SK-N-SH (cell line): ENCODE data around the gene DEFB124. TPM values are rescaled to one million over a fixed set of nuclear protein-coding genes. Genes with fewer than 3 reads are reported as not detected.

Source experiments
- CTCF ChIA-PET: fragments of 300-600, 350-600 bp; formaldehyde crosslinking; extraction: SDS; loops from one replicate; lab custom pipeline; 2021; lab: Yijun Ruan, JAX
- POLR2A ChIA-PET: fragments of 350-600 bp; sonication (Branson Sonifier 250); formaldehyde crosslinking; extraction: SDS; loops from one replicate; lab custom pipeline; 2020; ENCODE audit warnings: antibody characterized with exemption, inconsistent platforms; lab: Yijun Ruan, JAX
- DNase-seq: peaks from one replicate; pipeline ENCODE4 v3.0.0; 2012
- H2AFZ ChIP-seq: fragments of 200-600 bp; sonication (generic); 2 replicates; pipeline ENCODE4 v1.8.1; 2016; ENCODE audit warnings: antibody characterized with exemption, mild to moderate bottlenecking, low read depth
- H3F3A ChIP-seq: fragments of 200-600 bp; sonication (generic); replicated peaks from 2 replicates; pipeline ENCODE3; 2016; ENCODE audit warnings: antibody characterized with exemption, mild to moderate bottlenecking; ENCODE audit not compliant: insufficient read depth
- H3K27ac ChIP-seq, 2 experiments: fragments of 200-500 bp in 1 of 2; fragments of 200-600 bp in 1 of 2; sonication (Bioruptor generic) in 1 of 2; sonication (generic), shearing (Covaris generic) in 1 of 2; 2 replicates each; pipeline versions ENCODE4 v1.5.1 to v1.6.1; 2014 to 2016; ENCODE audit warnings: low read depth in 2 of 2, inconsistent platforms in 1 of 2, low read length in 1 of 2, mild to moderate bottlenecking in 1 of 2, mixed read lengths in 1 of 2
- H3K27me3 ChIP-seq: fragments of 200-600 bp; sonication (generic), shearing (Covaris generic); 2 replicates; pipeline ENCODE4 v1.6.1; 2016; ENCODE audit warnings: mixed run types; ENCODE audit not compliant: insufficient read depth
- H3K36me3 ChIP-seq, 2 experiments: fragments of 200-500 bp in 1 of 2; fragments of 200-600 bp in 1 of 2; sonication (Bioruptor generic) in 1 of 2; sonication (generic) in 1 of 2; replicated peaks in 1 of 2; 2 replicates each; pipeline versions ENCODE3 to v1.5.1; 2014 to 2016; ENCODE audit warnings: low read length in 1 of 2, mild to moderate bottlenecking in 1 of 2; ENCODE audit not compliant: insufficient read depth in 2 of 2, control insufficient read depth in 1 of 2
- H3K4me1 ChIP-seq, 2 experiments: fragments of 200-500 bp in 1 of 2; fragments of 200-600 bp in 1 of 2; sonication (Bioruptor generic) in 1 of 2; sonication (generic), shearing (Covaris generic) in 1 of 2; 2 replicates each; pipeline versions ENCODE4 v1.5.1 to v1.6.1; 2014 to 2016; ENCODE audit warnings: low read depth in 1 of 2, low read length in 1 of 2, mixed run types in 1 of 2; ENCODE audit not compliant: insufficient read depth in 2 of 2, control insufficient read depth in 1 of 2
- H3K4me2 ChIP-seq: fragments of 200-600 bp; sonication (generic), shearing (Covaris generic); 2 replicates; pipeline ENCODE4 v1.6.1; 2017; ENCODE audit warnings: mixed run types
- H3K4me3 ChIP-seq, 2 experiments: fragments of 200-500 bp in 1 of 2; fragments of 200-600 bp in 1 of 2; sonication (Bioruptor generic) in 1 of 2; sonication (generic), shearing (Covaris generic) in 1 of 2; 2 replicates each; pipeline versions ENCODE4 v1.5.1 to v1.8.1; 2014 to 2016; ENCODE audit warnings: low read depth in 2 of 2, inconsistent platforms in 1 of 2, low read length in 1 of 2, mild to moderate bottlenecking in 1 of 2, mixed read lengths in 1 of 2, moderate library complexity in 1 of 2
- H3K79me2 ChIP-seq: fragments of 200-600 bp; sonication (generic); 2 replicates; pipeline ENCODE4 v1.8.1; 2017; ENCODE audit warnings: mild to moderate bottlenecking; ENCODE audit not compliant: insufficient read depth
- H3K9ac ChIP-seq: fragments of 200-600 bp; sonication (generic); 2 replicates; pipeline ENCODE4 v1.6.1; 2017; ENCODE audit warnings: mixed run types
- H3K9me2 ChIP-seq: fragments of 200-600 bp; sonication (generic); 2 replicates; pipeline ENCODE4 v1.6.1; 2017; ENCODE audit warnings: mixed run types
- H3K9me3 ChIP-seq: fragments of 200-600 bp; sonication (generic); 2 replicates; pipeline ENCODE4 v1.6.1; 2017; ENCODE audit warnings: mixed run types, mild to moderate bottlenecking, moderate library complexity
- H4K20me1 ChIP-seq: fragments of 200-600 bp; sonication (generic); 2 replicates; pipeline ENCODE4 v1.6.1; 2017; ENCODE audit warnings: mild to moderate bottlenecking, mixed run types; ENCODE audit not compliant: insufficient read depth
- CTCF ChIP-seq: fragments of 200-600 bp; sonication (generic); IDR thresholded peaks from 2 replicates; pipeline ENCODE4 v1.6.1; 2017; ENCODE audit warnings: antibody characterized with exemption, mild to moderate bottlenecking, moderate library complexity
- ELF1 ChIP-seq: IDR thresholded peaks from 2 replicates; pipeline ENCODE4 v1.4.0; 2012
- EP300 ChIP-seq, 2 experiments: IDR thresholded peaks; 2 replicates each; pipeline versions ENCODE4 v1.4.0 to v1.6.1; 2012; ENCODE audit warnings: borderline replicate concordance in 1 of 2, low read depth in 1 of 2, low read length in 1 of 2
- EZH2phosphoT487 ChIP-seq: fragments of 200-600 bp; sonication (generic); IDR thresholded peaks from 2 replicates; pipeline ENCODE4 v1.6.1; 2017; ENCODE audit warnings: low read depth, mixed run types, mild to moderate bottlenecking, antibody characterized with exemption, moderate library complexity, borderline replicate concordance
- FOSL2 ChIP-seq: IDR thresholded peaks from 2 replicates; pipeline ENCODE4 v1.4.0; 2012; ENCODE audit warnings: low read depth, mild to moderate bottlenecking, moderate library complexity, borderline replicate concordance
- FOXM1 ChIP-seq: IDR thresholded peaks from 2 replicates; pipeline ENCODE4 v1.4.0; 2012; ENCODE audit warnings: low read depth, mild to moderate bottlenecking
- GABPA ChIP-seq: IDR thresholded peaks from 2 replicates; pipeline ENCODE4 v1.4.0; 2012; ENCODE audit warnings: low read depth, mild to moderate bottlenecking
- GATA2 ChIP-seq: sonication (generic); formaldehyde crosslinking; IDR thresholded peaks from 2 replicates; pipeline ENCODE4 v1.5.0; 2020; ENCODE audit warnings: mild to moderate bottlenecking, missing genetic modification reagents
- JUND ChIP-seq: IDR thresholded peaks from 2 replicates; pipeline ENCODE4 v1.4.0; 2012
- NFIC ChIP-seq: IDR thresholded peaks from 2 replicates; pipeline ENCODE4 v1.4.0; 2012; ENCODE audit warnings: borderline replicate concordance
- NRF1 ChIP-seq: IDR thresholded peaks from 2 replicates; pipeline ENCODE4 v1.6.1; 2012; ENCODE audit warnings: low read depth, mild to moderate bottlenecking, low read length
- PBX3 ChIP-seq: IDR thresholded peaks from 2 replicates; pipeline ENCODE4; 2012
- POLR2AphosphoS5 ChIP-seq: IDR thresholded peaks from 2 replicates; pipeline ENCODE4 v1.6.1; 2012; ENCODE audit warnings: low read depth, low read length
- RXRA ChIP-seq: IDR thresholded peaks from 2 replicates; pipeline ENCODE4 v1.4.0; 2012; ENCODE audit warnings: low read depth, mild to moderate bottlenecking, borderline replicate concordance
- SIN3A ChIP-seq: IDR thresholded peaks from 2 replicates; pipeline ENCODE4 v1.6.1; 2012; ENCODE audit warnings: low read depth, mild to moderate bottlenecking, low read length, moderate library complexity, borderline replicate concordance
- SMC3 ChIP-seq: IDR thresholded peaks from 2 replicates; pipeline ENCODE4 v1.6.1; 2012; ENCODE audit warnings: low read depth, low read length, improper control_type of control experiment
- TEAD4 ChIP-seq: IDR thresholded peaks from 2 replicates; pipeline ENCODE4 v1.4.0; 2012; ENCODE audit warnings: mild to moderate bottlenecking, borderline replicate concordance; ENCODE audit not compliant: insufficient read depth
- USF1 ChIP-seq: IDR thresholded peaks from 2 replicates; pipeline ENCODE4 v1.4.0; 2012; ENCODE audit warnings: low read depth, borderline replicate concordance
- ZBTB33 ChIP-seq: IDR thresholded peaks from 2 replicates; pipeline ENCODE4 v1.4.0; 2012; ENCODE audit warnings: low read depth, borderline replicate concordance
- WGBS: methylation state at CpG from one replicate; pipeline ENCODE4 v1.1.6; 2017; ENCODE audit warnings: low lambda C conversion rate; 5-methylcytosine and 5-hydroxymethylcytosine counted together
- polyA plus RNA-seq, 3 experiments: library from polyadenylated mRNA; depleted of rRNA; stranded (reverse); fragments of >200 nt; gene quantifications; 2 replicates each; pipeline ENCODE4 v1.2.3, GENCODE V29; 2012

DEFB124 gene
- polyA plus RNA-seq, 1 of the 3 experiments (the other 2 are of a cell fraction) = 0.26 TPM

GRCh38 chr20:31449511-31450414, 25.2 kb downstream of the DEFB124 start:
- WGBS = 25% methylated on average over 8 of the region's 8 CpGs
- Histone ChIP-seq H3F3A (peaks cover 6% of the 10 kb centered on the region), H3K4me3 (no peak overlapping the region), H3K9me2 (no peaks in the 10 kb centered on the region), H2AFZ (no peak overlapping the region), H3K9ac (no peak overlapping the region), H3K79me2 (no peaks in the 10 kb centered on the region)
- CTCF ChIA-PET = interaction anchor here (1.0 to 2.2 kb wide), 3 partner anchors 9 to 54 kb away, joined by 3 to 14 read pairs (median 10); partner anchors contain the start of gene DEFB123
- POLR2A ChIA-PET = no interaction called here
- TF ChIP-seq ELF1 (no peak), ZBTB33 (no peak), EZH2phosphoT487 (no peak), USF1 (no peak), POLR2AphosphoS5 (no peak), CTCF (no peak), FOXM1 (no peak), TEAD4 (no peak), PBX3 (no peak), NRF1 (no peak), FOSL2 (no peak), EP300 (IDR thresholded peaks at IDR 0.05; ENCODE audit: borderline replicate concordance in 1 of 2, low read depth in 1 of 2, low read length in 1 of 2) (no peak), NFIC (no peak), SMC3 (no peak), GABPA (no peak), GATA2 (CRISPR knock-in tag) (no peak), SIN3A (no peak), JUND (no peak), RXRA (no peak)
- TF ChIP-seq, all 33 proteins: peak for 0
- no peak overlapping the region for H3K4me2 ChIP-seq
- peaks cover 12% of the 10 kb centered on the region; the same call in 1 of the 2 replicates for H3K27me3 ChIP-seq
- H4K20me1 ChIP-seq = no peaks in the 10 kb centered on the region
- no peak for DNase-seq
- H3K9me3 ChIP-seq = no peaks in the 10 kb centered on the region
- no peak overlapping the region for H3K27ac ChIP-seq
- no peaks in the 10 kb centered on the region for H3K4me1 ChIP-seq
- no peaks in the 10 kb centered on the region for H3K36me3 ChIP-seq
